ENCODE measurements around the gene GCA.

DNA sequence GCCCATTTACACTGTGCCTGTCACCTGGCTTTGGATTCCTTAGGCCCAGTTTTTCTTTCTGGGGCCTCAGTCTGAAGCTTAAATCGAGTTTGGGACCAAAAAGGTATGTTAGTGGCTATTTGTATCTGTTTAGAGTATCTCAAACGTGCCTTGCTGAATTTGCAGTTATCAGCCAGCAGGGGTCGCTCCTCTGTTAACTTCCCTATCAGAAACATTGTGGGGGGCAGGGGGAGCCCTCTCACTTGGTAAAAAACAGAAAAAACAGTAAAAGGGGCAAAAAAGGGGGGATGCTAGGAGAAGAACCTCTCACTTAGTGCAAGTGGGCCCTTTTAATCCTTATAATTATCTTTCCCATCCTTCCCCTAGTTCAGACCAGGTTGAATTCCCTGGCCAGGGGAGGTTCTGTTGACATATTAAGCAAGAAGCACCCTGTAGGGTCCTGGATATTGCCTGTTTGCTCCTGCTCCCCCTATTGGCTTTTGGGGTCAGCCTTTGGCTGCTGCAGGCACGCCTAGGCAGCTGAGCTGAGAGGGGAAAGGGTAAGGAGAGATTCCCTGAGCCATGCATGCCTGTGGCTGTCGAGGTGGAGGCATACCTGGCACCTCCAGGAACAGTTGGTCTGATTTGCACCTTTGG, 16.7 kb upstream of the GCA start:
- TF ChIP-seq POLR2AphosphoS5 (IDR thresholded peaks at IDR 0.05; ENCODE audit: low read depth, low read length) (no peak), POLR2A (IDR thresholded peaks at IDR 0.05; ENCODE audit: low read depth, low read length) (no peak), TAF1 (IDR thresholded peaks at IDR 0.05; ENCODE audit: borderline replicate concordance, low read depth, low read length) (no peak)

Data from GM12892 (cell line).